MCF 10A (cell line): Measurements from ENCODE around the gene GAS6. TPM values are rescaled to one million over a fixed set of nuclear protein-coding genes. Genes with fewer than 3 reads are reported as not detected.

ENCODE experiments used
- BruUV-seq: library from RNA; stranded (reverse); fragments of 400-500 nt; replicated peaks from 2 replicates; lab custom pipeline; 2021; lab: Mats Ljungman, UMichigan
- CTCF ChIA-PET: fragments of 300-600 bp; sonication (Branson Sonifier 250); formaldehyde crosslinking; extraction: SDS; loops from one replicate; lab custom pipeline; 2021; ENCODE audit warnings: antibody characterized with exemption, inconsistent platforms; lab: Yijun Ruan, JAX
- POLR2A ChIA-PET: fragments of 300-600, 350-650 bp; sonication (Branson Sonifier 250); formaldehyde crosslinking; extraction: SDS; loops from one replicate; lab custom pipeline; 2020; ENCODE audit warnings: antibody characterized with exemption, inconsistent platforms; lab: Yijun Ruan, JAX
- DNase-seq: peaks from one replicate; pipeline ENCODE4 v3.0.0-alpha.2; 2018; ENCODE audit not compliant: unreplicated experiment
- H3K27ac Mint-ChIP-seq: one replicate; pipeline ENCODE4 v1.8.0; 2022; ENCODE audit warnings: mild to moderate bottlenecking, low read depth, mixed read lengths; ENCODE audit not compliant: unreplicated experiment
- H3K27me3 Mint-ChIP-seq: one replicate; pipeline ENCODE4 v1.8.0; 2022; ENCODE audit warnings: mixed read lengths; ENCODE audit not compliant: insufficient read depth, unreplicated experiment
- H3K36me3 Mint-ChIP-seq: one replicate; pipeline ENCODE4 v1.8.0; 2022; ENCODE audit warnings: mild to moderate bottlenecking, moderate library complexity, mixed read lengths; ENCODE audit not compliant: insufficient read depth, unreplicated experiment
- H3K4me1 Mint-ChIP-seq: one replicate; pipeline ENCODE4 v1.8.0; 2022; ENCODE audit warnings: mixed read lengths; ENCODE audit not compliant: insufficient read depth, unreplicated experiment
- H3K4me3 Mint-ChIP-seq: one replicate; pipeline ENCODE4 v1.8.0; 2022; ENCODE audit warnings: mild to moderate bottlenecking, moderate library complexity, mixed read lengths; ENCODE audit not compliant: unreplicated experiment
- H3K9me3 Mint-ChIP-seq: one replicate; pipeline ENCODE4 v1.8.0; 2022; ENCODE audit warnings: mixed read lengths; ENCODE audit not compliant: unreplicated experiment
- CTCF ChIP-seq: fragments of 200-600 bp; IDR thresholded peaks from one replicate; pipeline ENCODE4 v1.8.0; 2022; ENCODE audit warnings: antibody characterized with exemption, mild to moderate bottlenecking; ENCODE audit not compliant: unreplicated experiment
- intact Hi-C: fragments of 100-400 bp; cut with micrococcal nuclease; formaldehyde crosslinking; loops from 2 replicates; pipeline ENCODE4 v1.14.1; 2022
- total RNA-seq: library from RNA; stranded (reverse); gene quantifications from 2 replicates; pipeline ENCODE4 v1.2.3, GENCODE V29; 2022

Gene GAS6
- total RNA-seq, 1 experiment from 2014 or later = 92.3 TPM

- H3K27ac Mint-ChIP-seq = no peak overlapping the region
- H3K36me3 Mint-ChIP-seq = no peaks in the 10 kb centered on the region
- no peaks in the 10 kb centered on the region for H3K9me3 Mint-ChIP-seq
- ChIA-PET POLR2A (no interaction called here), CTCF (no interaction called here)
- H3K4me3 Mint-ChIP-seq = no peak overlapping the region
- H3K27me3 Mint-ChIP-seq = no peaks in the 10 kb centered on the region
- no peak for TF ChIP-seq CTCF
- H3K4me1 Mint-ChIP-seq = no peaks in the 10 kb centered on the region
- intact Hi-C loops = no loop called here
- BruUV-seq = no TSS peak
- no peak for DNase-seq
Measured at GRCh38 chr13:113882267-113882630, 18.4 kb upstream of the GAS6 start.

GRCh38 chr13:113881614-113882266, 17.9 kb upstream of the GAS6 start:
- BruUV-seq = no TSS peak
- Mint-ChIP-seq H3K27ac (no peak overlapping the region), H3K36me3 (no peaks in the 10 kb centered on the region), H3K4me3 (no peak overlapping the region), H3K4me1 (no peaks in the 10 kb centered on the region), H3K27me3 (no peaks in the 10 kb centered on the region), H3K9me3 (no peaks in the 10 kb centered on the region)
- intact Hi-C loops = no loop called here
- ChIA-PET CTCF (interaction anchor here (1.4 kb wide), 1 partner anchor 19 kb away, joined by 4 read pairs; no protein-coding TSS in a partner anchor), POLR2A (no interaction called here)
- no peak for DNase-seq
- TF ChIP-seq CTCF = no peak

GRCh38 chr13:113880651-113881611, 17.1 kb upstream of the GAS6 start:
- no peak for DNase-seq
- no peaks in the 10 kb centered on the region for H3K9me3 Mint-ChIP-seq
- POLR2A ChIA-PET = no interaction called here
- H3K4me3 Mint-ChIP-seq = no peak overlapping the region
- intact Hi-C loops = no loop called here
- H3K4me1 Mint-ChIP-seq = no peaks in the 10 kb centered on the region
- no peaks in the 10 kb centered on the region for H3K36me3 Mint-ChIP-seq
- H3K27me3 Mint-ChIP-seq = no peaks in the 10 kb centered on the region
- TF ChIP-seq CTCF = no peak
- no TSS peak for BruUV-seq
- H3K27ac Mint-ChIP-seq = no peak overlapping the region
- CTCF ChIA-PET = interaction anchor here (1.4 kb wide), 1 partner anchor 19 kb away, joined by 4 read pairs; no protein-coding TSS in a partner anchor
